Glomerular visceral epithelial cell (primary cell): ENCODE measurements around the gene ATF1.
"Not testable (repeated sequence)": the region's sequence is repeated elsewhere in the genome, so short reads cannot be mapped to it uniquely, and the experiment has no call there.

Source experiments
- DNase-seq: peaks from one replicate; pipeline ENCODE4 v3.0.0-alpha.2; 2016; ENCODE audit errors: extremely low spot score

The ATF1 gene

GRCh38 chr12:50753232-50753769, 10.6 kb upstream of the ATF1 start:
- no peak for DNase-seq

- DNase-seq = peak; percentile 30
Observed at GRCh38 chr12:50764286-50765094, 589 bp downstream of the ATF1 start.

GRCh38 chr12:50765095-50765911, 1.4 kb downstream of the ATF1 start:
- DNase-seq = peak; percentile 33

- DNase-seq = no peak
Observed at GRCh38 chr12:50768391-50768790, 4.5 kb downstream of the ATF1 start.

GRCh38 chr12:50768813-50769212, 4.9 kb downstream of the ATF1 start:
- DNase-seq = not testable (repeated sequence)

GRCh38 chr12:50771409-50771808, 7.5 kb downstream of the ATF1 start:
- DNase-seq = no peak

- DNase-seq = no peak
Observed at GRCh38 chr12:50772470-50772869, 8.6 kb downstream of the ATF1 start.

- DNase-seq = no peak
Observed at GRCh38 chr12:50772877-50773276, 9.0 kb downstream of the ATF1 start.

GRCh38 chr12:50775251-50775650, 11.3 kb downstream of the ATF1 start:
- no peak for DNase-seq

- no peak for DNase-seq
Observed at GRCh38 chr12:50776749-50777728, 13.1 kb downstream of the ATF1 start.

GRCh38 chr12:50778663-50779590, 15.0 kb downstream of the ATF1 start:
- no peak for DNase-seq

- DNase-seq = no peak
Observed at GRCh38 chr12:50780013-50780412, 16.1 kb downstream of the ATF1 start.

GRCh38 chr12:50784501-50784900, 20.6 kb downstream of the ATF1 start:
- DNase-seq = no peak

- no peak for DNase-seq
Observed at GRCh38 chr12:50785406-50786001, 21.6 kb downstream of the ATF1 start.

GRCh38 chr12:50786498-50787231, 22.8 kb downstream of the ATF1 start:
- peak; percentile 68 for DNase-seq

- no peak for DNase-seq
Observed at GRCh38 chr12:50787618-50788017, 23.7 kb downstream of the ATF1 start.

- no peak for DNase-seq
Observed at GRCh38 chr12:50788561-50788960, 24.7 kb downstream of the ATF1 start.

GRCh38 chr12:50790081-50790480, 26.2 kb downstream of the ATF1 start:
- no peak for DNase-seq

GRCh38 chr12:50799908-50800307, 36.0 kb downstream of the ATF1 start:
- DNase-seq = no peak
